BE2C (cell line): ENCODE measurements around the gene PMAIP1.

Experiments used
- DNase-seq: peaks from one replicate; pipeline ENCODE4 v3.0.0-alpha.2; 2020
- H3K27me3 ChIP-seq: fragments of 250-450 bp; sonication (Bioruptor Pico); 2 replicates; pipeline ENCODE4 v1.5.1; 2020; ENCODE audit warnings: mild to moderate bottlenecking
- H3K36me3 ChIP-seq: fragments of 250-450 bp; sonication (Bioruptor Pico); 2 replicates; pipeline ENCODE4 v1.5.1; 2020; ENCODE audit warnings: mild to moderate bottlenecking
- H3K4me1 ChIP-seq: fragments of 250-450 bp; sonication (Bioruptor Pico); 2 replicates; pipeline ENCODE4 v1.5.1; 2020
- H3K4me3 ChIP-seq: 2 replicates; pipeline ENCODE4 v1.5.1; 2011; ENCODE audit warnings: low read depth, low read length
- H3K9me3 ChIP-seq: fragments of 250-450 bp; sonication (Bioruptor Pico); 2 replicates; pipeline ENCODE4 v1.5.1; 2020
- TF ChIP-seq, protein P1 (sequence below): IDR thresholded peaks from 2 replicates; pipeline ENCODE4 v1.5.1; 2012; ENCODE audit warnings: mild to moderate bottlenecking, low read depth, low read length

Gene PMAIP1

GRCh38 chr18:59916746-59917145 is 16.9 kb downstream of the PMAIP1 start:
- TF ChIP-seq, protein P1, sequence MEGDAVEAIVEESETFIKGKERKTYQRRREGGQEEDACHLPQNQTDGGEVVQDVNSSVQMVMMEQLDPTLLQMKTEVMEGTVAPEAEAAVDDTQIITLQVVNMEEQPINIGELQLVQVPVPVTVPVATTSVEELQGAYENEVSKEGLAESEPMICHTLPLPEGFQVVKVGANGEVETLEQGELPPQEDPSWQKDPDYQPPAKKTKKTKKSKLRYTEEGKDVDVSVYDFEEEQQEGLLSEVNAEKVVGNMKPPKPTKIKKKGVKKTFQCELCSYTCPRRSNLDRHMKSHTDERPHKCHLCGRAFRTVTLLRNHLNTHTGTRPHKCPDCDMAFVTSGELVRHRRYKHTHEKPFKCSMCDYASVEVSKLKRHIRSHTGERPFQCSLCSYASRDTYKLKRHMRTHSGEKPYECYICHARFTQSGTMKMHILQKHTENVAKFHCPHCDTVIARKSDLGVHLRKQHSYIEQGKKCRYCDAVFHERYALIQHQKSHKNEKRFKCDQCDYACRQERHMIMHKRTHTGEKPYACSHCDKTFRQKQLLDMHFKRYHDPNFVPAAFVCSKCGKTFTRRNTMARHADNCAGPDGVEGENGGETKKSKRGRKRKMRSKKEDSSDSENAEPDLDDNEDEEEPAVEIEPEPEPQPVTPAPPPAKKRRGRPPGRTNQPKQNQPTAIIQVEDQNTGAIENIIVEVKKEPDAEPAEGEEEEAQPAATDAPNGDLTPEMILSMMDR: no peak
- H3K4me1 ChIP-seq: peaks cover 3% of the 10 kb centered on the region; the same call in 1 of the 2 replicates
- no peaks in the 10 kb centered on the region for H3K9me3 ChIP-seq
- H3K4me3 ChIP-seq: no peak overlapping the region
- no peak for DNase-seq
- H3K36me3 ChIP-seq: no peaks in the 10 kb centered on the region
- no peaks in the 10 kb centered on the region for H3K27me3 ChIP-seq

DNA sequence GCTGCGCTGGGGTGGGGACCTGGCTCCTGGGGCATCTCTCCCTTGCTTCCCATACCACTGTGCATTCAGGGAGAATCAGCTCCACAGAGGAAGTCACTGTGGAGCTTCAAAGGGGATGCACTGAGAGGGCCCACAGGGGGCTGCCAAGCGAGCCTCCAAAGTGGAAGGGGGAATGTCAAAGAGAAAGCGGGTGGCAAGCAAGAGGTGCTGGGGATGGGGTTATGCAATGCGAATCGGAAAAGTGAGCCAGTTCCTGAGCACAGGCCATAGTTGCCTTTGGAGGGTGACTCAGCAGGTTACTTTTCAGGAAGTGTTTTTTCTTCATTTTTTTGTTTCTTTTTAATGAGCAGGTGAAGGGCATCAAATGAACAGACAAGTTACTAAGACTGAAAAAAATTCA is 17.6 kb downstream of the PMAIP1 start:
- no peaks in the 10 kb centered on the region for H3K27me3 ChIP-seq
- H3K4me1 ChIP-seq: peaks cover 3% of the 10 kb centered on the region; the same call in 1 of the 2 replicates
- H3K36me3 ChIP-seq: no peaks in the 10 kb centered on the region
- no peak for DNase-seq
- no peaks in the 10 kb centered on the region for H3K9me3 ChIP-seq
- H3K4me3 ChIP-seq: no peak overlapping the region
- TF ChIP-seq, protein P1: no peak

DNA sequence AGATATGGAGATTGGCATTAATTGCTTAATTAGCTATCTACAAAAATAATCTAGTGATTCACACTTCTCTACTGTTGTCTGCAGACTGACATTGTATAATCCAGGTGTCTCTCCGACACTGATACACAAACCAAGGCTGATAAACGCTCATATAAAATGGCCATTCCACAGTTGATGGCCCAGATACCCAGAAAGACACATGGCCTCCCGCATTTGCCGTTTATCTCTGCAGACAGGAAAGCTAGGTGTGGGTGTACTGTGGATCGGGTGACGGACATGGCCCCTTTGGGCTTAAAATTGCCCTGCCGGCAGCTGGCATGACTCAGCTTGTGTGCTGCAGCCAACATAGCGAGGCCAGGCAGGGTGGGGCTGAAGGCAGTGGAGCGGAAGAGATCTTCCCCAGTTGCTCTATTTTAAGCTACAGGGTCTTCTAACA is 18.5 kb downstream of the PMAIP1 start:
- Histone ChIP-seq H3K36me3 (no peaks in the 10 kb centered on the region), H3K27me3 (no peaks in the 10 kb centered on the region), H3K9me3 (no peaks in the 10 kb centered on the region), H3K4me3 (no peak overlapping the region), H3K4me1 (peaks cover 3% of the 10 kb centered on the region; the same call in 1 of the 2 replicates)
- TF ChIP-seq, protein P1: no peak
- DNase-seq: peak; percentile 74

GRCh38 chr18:59918997-59919396 is 19.2 kb downstream of the PMAIP1 start:
- TF ChIP-seq, protein P1: no peak
- H3K4me1 ChIP-seq: peaks cover 3% of the 10 kb centered on the region; the same call in 1 of the 2 replicates
- H3K9me3 ChIP-seq: no peaks in the 10 kb centered on the region
- H3K4me3 ChIP-seq: no peak overlapping the region
- no peaks in the 10 kb centered on the region for H3K27me3 ChIP-seq
- H3K36me3 ChIP-seq: no peaks in the 10 kb centered on the region
- no peak for DNase-seq

DNA sequence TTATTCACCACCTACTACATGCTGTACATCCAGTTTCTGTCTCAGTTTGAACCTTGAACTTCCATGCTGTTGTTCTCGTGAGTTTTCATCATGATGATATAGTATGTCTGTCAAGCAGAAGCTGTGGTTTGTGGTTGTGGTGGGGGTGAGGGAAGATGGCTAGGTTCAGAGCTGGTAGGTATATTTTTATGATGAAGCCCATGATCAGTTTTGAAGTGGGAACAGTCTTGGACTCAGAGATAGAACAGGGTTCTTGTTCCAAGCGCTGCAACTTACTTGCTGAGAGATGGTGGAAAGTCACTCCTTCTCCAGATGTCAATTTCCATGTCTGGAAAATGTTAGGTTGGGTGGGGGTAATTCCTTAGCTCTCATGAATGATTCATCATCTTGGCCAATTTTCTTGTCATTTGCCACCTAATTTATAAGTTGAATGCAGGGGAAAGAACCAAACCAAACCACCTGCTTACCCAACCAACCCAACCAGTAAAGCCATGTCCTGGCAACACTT is 21.6 kb downstream of the PMAIP1 start:
- H3K4me3 ChIP-seq: no peak overlapping the region
- no peak for DNase-seq
- TF ChIP-seq, protein P1: no peak
- no peaks in the 10 kb centered on the region for H3K9me3 ChIP-seq
- H3K27me3 ChIP-seq: no peaks in the 10 kb centered on the region
- H3K36me3 ChIP-seq: no peaks in the 10 kb centered on the region
- no peaks in the 10 kb centered on the region for H3K4me1 ChIP-seq

DNA sequence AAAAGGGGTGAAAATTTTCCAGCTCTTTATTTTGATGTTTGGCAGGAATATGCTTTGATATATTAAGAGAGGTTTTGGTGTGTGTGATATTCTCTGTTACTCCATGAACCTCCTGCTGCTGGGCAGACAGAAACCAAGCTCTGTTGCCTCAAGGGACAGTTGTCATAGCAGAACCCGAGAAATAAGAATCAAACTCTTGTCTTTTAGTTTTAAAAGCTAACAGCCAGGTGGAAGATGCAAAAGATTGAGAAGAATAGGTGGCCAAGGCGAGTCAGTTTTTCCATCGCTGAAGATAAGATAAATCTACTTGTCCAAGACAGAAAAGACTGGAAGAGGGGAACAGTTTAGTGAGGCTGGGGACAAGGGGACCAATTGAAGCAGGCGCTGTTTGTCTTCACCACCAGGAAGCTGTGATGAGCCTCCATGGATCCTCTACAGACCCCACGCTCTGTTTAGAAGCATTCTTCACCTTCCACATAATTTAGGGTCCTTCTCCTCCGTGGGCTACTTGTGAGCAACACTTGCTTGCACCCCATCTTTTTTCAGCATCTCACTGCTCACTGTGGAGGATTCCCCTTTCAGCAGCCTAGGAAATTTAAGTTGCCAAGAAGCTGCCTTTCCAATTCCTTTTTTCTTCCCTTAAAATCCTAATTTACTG is 23.9 kb downstream of the PMAIP1 start:
- no peaks in the 10 kb centered on the region for H3K4me1 ChIP-seq
- no peak for DNase-seq
- no peak overlapping the region for H3K4me3 ChIP-seq
- H3K27me3 ChIP-seq: no peaks in the 10 kb centered on the region
- H3K36me3 ChIP-seq: no peaks in the 10 kb centered on the region
- H3K9me3 ChIP-seq: no peaks in the 10 kb centered on the region
- TF ChIP-seq, protein P1: no peak
